HepG2 (cell line): Measurements from ENCODE around the gene NCOA3.

Experiments
- MXI1 ChIP-seq: IDR thresholded peaks from 3 replicates; pipeline ENCODE4 v1.6.1; 2012; ENCODE audit warnings: low read depth, low read length, inconsistent platforms, borderline replicate concordance
- RAD21 ChIP-seq: fragments of 450-650 bp; formaldehyde crosslinking; IDR thresholded peaks from 2 replicates; pipeline ENCODE4 v1.5.0; 2020; ENCODE audit warnings: mild to moderate bottlenecking
- ZBTB7A ChIP-seq: sonication (generic); formaldehyde crosslinking; IDR thresholded peaks from 2 replicates; pipeline ENCODE4 v1.8.0; 2022; ENCODE audit warnings: mild to moderate bottlenecking, missing genetic modification reagents
- ZNF652 ChIP-seq: IDR thresholded peaks from 2 replicates; pipeline ENCODE4 v1.6.1; 2016; ENCODE audit warnings: low read depth, borderline replicate concordance
- ZNF709 ChIP-seq: sonication (generic); formaldehyde crosslinking; IDR thresholded peaks from 2 replicates; pipeline ENCODE4 v1.5.0; 2020; ENCODE audit warnings: mild to moderate bottlenecking, missing genetic modification reagents
- TF ChIP-seq, protein P1 (sequence below): sonication (generic); formaldehyde crosslinking; conservative IDR thresholded peaks from 2 replicates; pipeline ENCODE4 v1.4.0; 2020; ENCODE audit warnings: missing genetic modification reagents

DNA sequence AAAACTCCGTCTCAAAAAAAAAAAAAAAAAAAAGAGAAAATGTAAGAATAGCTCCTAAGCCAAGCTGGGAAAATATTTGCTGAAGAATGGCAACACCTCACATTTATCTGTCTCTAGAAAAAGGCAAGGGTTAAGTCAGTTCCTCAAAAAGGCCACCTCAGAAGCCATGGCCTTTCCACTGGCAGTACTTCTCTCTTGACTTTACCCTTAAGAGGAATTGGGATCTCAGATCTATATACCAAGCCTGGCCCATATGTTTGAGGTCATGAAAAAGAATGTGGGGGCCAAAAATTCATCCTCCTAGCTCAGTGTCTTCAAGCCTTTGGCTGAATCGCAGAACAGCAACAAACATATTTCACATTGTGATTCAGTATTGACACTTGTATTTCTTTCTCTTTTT lies 10.9 kb upstream of the NCOA3 start:
- TF ChIP-seq MXI1 = no peak
- TF ChIP-seq, protein P1, sequence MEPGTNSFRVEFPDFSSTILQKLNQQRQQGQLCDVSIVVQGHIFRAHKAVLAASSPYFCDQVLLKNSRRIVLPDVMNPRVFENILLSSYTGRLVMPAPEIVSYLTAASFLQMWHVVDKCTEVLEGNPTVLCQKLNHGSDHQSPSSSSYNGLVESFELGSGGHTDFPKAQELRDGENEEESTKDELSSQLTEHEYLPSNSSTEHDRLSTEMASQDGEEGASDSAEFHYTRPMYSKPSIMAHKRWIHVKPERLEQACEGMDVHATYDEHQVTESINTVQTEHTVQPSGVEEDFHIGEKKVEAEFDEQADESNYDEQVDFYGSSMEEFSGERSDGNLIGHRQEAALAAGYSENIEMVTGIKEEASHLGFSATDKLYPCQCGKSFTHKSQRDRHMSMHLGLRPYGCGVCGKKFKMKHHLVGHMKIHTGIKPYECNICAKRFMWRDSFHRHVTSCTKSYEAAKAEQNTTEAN (CRISPR knock-in tag) = no peak
- no peak for TF ChIP-seq ZBTB7A
- TF ChIP-seq RAD21 (CRISPR knock-in tag) = no peak
- no peak for TF ChIP-seq ZNF652 (CRISPR knock-in tag)
- TF ChIP-seq ZNF709 (CRISPR knock-in tag) = no peak
